ENCODE measurements around the gene COL11A1. TPM values are rescaled to one million over a fixed set of nuclear protein-coding genes. Genes with fewer than 3 reads are reported as not detected.

Gene COL11A1
- total and polyA plus RNA-seq, 2 of the 4 experiments (the other 2 are of a cell fraction): 4.6 to 5.2 TPM

DNA sequence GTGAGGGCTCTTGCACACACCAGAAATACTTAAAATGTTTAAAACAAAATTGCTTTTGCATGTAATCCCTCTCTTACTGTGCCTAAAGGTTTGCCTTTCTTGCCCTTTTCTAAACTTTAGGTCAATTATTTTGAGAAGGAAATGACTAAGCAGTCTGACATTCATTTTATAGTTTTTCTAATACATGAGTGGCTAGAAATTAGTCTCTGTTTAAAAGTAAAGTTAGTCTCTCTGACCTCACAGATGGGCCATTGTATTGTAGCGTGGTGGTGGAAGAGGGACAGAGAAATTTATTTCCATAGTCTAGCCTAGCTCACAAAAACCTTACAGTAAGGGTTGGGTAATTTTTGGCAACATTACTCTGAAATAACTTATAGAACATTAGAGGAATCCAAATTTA is 3.6 kb upstream of the COL11A1 start:
- ChIA-PET POLR2A (ENCODE audit: unreplicated experiment) (no interaction called here), CTCF (interaction anchor here (0.6 kb wide), 1 partner anchor 68 kb away, joined by 3 read pairs; no protein-coding TSS in a partner anchor)
- Histone ChIP-seq H3K9ac (ENCODE audit: low read depth, low read length) (no peak overlapping the region), H2BK5ac (ENCODE audit: low read depth, low read length, poor library complexity, severe bottlenecking) (no peak overlapping the region), H2BK15ac (ENCODE audit: low read depth, low read length) (no peak overlapping the region), H3K4me3 (ENCODE audit: insufficient read depth, low read depth, low read length) (no peak overlapping the region), H2BK120ac (ENCODE audit: low read depth, low read length) (no peak overlapping the region), H3K9me1 (ENCODE audit: insufficient read depth, low read length) (no peaks in the 10 kb centered on the region), H3K23ac (ENCODE audit: low read depth, low read length) (no peak overlapping the region), H3K18ac (ENCODE audit: low read depth, low read length) (no peak overlapping the region), H2AK5ac (ENCODE audit: low read depth, low read length) (no peak overlapping the region), H3K36me3 (ENCODE audit: control insufficient read depth, insufficient read depth, low read length) (no peaks in the 10 kb centered on the region), H3K79me1 (ENCODE audit: low read depth in 1 of 2, low read length in 2 of 2) (no peaks in the 10 kb centered on the region; a peak in 1 of 4 replicates), H3K27me3 (ENCODE audit: control insufficient read depth, insufficient read depth, low read length) (peaks cover 2% of the 10 kb centered on the region), H3K9me3 (ENCODE audit: control insufficient read depth, insufficient read depth, low read length) (no peaks in the 10 kb centered on the region), H2AFZ (replicated peaks; ENCODE audit: low read length, poor library complexity) (no peak overlapping the region), H3K4ac (ENCODE audit: low read depth, low read length) (no peak overlapping the region), H3K14ac (replicated peaks; ENCODE audit: low read depth, low read length) (no peak overlapping the region), H3K27ac (ENCODE audit: insufficient read depth, low read length) (no peak overlapping the region), H4K20me1 (ENCODE audit: insufficient read depth, low read length) (no peaks in the 10 kb centered on the region), H4K5ac (ENCODE audit: low read depth, low read length) (no peak overlapping the region), H2BK20ac (ENCODE audit: low read depth, low read length) (no peak overlapping the region), H4K91ac (ENCODE audit: insufficient read depth, low read depth, low read length) (no peak overlapping the region), H4K8ac (ENCODE audit: low read depth in 2 of 2, low read length in 2 of 2) (no peak overlapping the region; a peak in 1 of 4 replicates), H3K4me2 (ENCODE audit: low read depth, low read length) (no peak overlapping the region), H2AK9ac (replicated peaks; ENCODE audit: low read depth, low read length, poor library complexity) (no peak overlapping the region), H3K4me1 (ENCODE audit: control insufficient read depth, insufficient read depth, low read length) (no peaks in the 10 kb centered on the region), H3K56ac (ENCODE audit: extremely low read depth, insufficient read depth, low read length) (no peak overlapping the region)
- in situ Hi-C loops (cut with MboI; ENCODE audit: low sequenced_read_pairs): no loop called here
- intact Hi-C loops (cut with micrococcal nuclease): no loop called here
- dilution Hi-C loops (cut with HindIII; ENCODE audit: low sequenced_read_pairs, unreplicated experiment): no loop called here
- DNase-seq (peak; percentile 13), ATAC-seq (ENCODE audit: low read depth) (no peak)
- TF ChIP-seq MXI1 (IDR thresholded peaks at IDR 0.05; ENCODE audit: borderline replicate concordance, low read depth, low read length): no peak
- TF ChIP-seq, protein P1, sequence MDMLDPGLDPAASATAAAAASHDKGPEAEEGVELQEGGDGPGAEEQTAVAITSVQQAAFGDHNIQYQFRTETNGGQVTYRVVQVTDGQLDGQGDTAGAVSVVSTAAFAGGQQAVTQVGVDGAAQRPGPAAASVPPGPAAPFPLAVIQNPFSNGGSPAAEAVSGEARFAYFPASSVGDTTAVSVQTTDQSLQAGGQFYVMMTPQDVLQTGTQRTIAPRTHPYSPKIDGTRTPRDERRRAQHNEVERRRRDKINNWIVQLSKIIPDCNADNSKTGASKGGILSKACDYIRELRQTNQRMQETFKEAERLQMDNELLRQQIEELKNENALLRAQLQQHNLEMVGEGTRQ (IDR thresholded peaks at IDR 0.05; ENCODE audit: low read depth, low read length): no peak
- TF ChIP-seq RFX5 (IDR thresholded peaks at IDR 0.05; ENCODE audit: low read depth, low read length): no peak
- no CpG with 5 or more reads among the region's 1 CpG for WGBS, 2 experiments (ENCODE audit: extremely low coverage in 2 of 2, insufficient read length in 1 of 2)
- no TSS peak for BruUV-seq (replicated peaks)

Data from IMR-90 (cell line).